Rectal smooth muscle tissue (tissue), 1 donor: ENCODE measurements around the gene ZBTB7C.
A peak's percentile ranks its signal among the peaks of the same experiment; 100 is the strongest.

Experiments used
- H3K27ac ChIP-seq: one replicate; pipeline ENCODE4 v1.7.0; 2013; ENCODE audit warnings: low read depth, low read length, inconsistent platforms
- H3K27me3 ChIP-seq: one replicate; pipeline ENCODE4 v1.7.0; 2013; ENCODE audit warnings: low read length; ENCODE audit not compliant: control insufficient read depth, insufficient read depth
- H3K36me3 ChIP-seq: one replicate; pipeline ENCODE4 v1.7.0; 2013; ENCODE audit warnings: low read length; ENCODE audit not compliant: control insufficient read depth, insufficient read depth
- H3K4me1 ChIP-seq: one replicate; pipeline ENCODE4 v1.7.0; 2013; ENCODE audit warnings: low read length; ENCODE audit not compliant: control insufficient read depth, insufficient read depth
- H3K4me3 ChIP-seq: one replicate; pipeline ENCODE4 v1.7.0; 2013; ENCODE audit warnings: low read length
- H3K9ac ChIP-seq: one replicate; pipeline ENCODE4 v1.7.0; 2013; ENCODE audit warnings: low read length

ZBTB7C gene

GRCh38 chr18:48410095-48410920 is 1.1 kb upstream of the ZBTB7C start:
- H3K27me3 ChIP-seq = peaks cover 19% of the 10 kb centered on the region
- H3K4me1 ChIP-seq = peaks cover 5% of the 10 kb centered on the region
- H3K9ac ChIP-seq = no peak overlapping the region
- peak overlapping the region; percentile 38 for H3K27ac ChIP-seq
- H3K36me3 ChIP-seq = no peaks in the 10 kb centered on the region
- peak overlapping the region; percentile 69 for H3K4me3 ChIP-seq

DNA sequence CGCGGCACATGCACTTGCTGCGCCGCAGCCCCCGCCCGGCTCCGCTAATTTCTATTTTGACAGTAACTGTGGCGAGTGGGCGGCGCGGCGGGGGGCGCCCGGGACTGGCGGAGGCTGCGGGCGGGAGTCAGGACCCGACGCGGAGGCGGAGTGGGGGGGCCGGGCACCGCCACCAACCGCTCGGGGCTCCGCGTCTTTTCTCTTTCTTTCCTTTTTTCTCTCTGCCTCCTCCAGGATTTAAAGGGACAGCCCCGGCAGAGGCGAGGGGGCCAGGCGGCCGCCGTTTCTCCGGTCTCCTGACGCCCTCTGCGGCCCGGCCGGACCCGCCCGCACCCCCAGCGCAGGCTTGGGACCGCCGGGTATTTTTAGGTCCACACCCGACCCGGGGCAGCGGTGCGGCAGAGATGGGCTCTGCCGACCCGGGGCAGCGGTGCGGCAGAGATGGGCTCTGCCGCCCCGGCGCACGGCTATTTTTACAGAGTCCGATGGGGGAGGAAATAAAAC is 460 bp upstream of the ZBTB7C start:
- Histone ChIP-seq H3K27ac (peak overlapping the region; percentile 38), H3K4me1 (peaks cover 5% of the 10 kb centered on the region), H3K9ac (no peak overlapping the region), H3K27me3 (peaks cover 19% of the 10 kb centered on the region), H3K36me3 (no peaks in the 10 kb centered on the region), H3K4me3 (peak overlapping the region; percentile 69)

DNA sequence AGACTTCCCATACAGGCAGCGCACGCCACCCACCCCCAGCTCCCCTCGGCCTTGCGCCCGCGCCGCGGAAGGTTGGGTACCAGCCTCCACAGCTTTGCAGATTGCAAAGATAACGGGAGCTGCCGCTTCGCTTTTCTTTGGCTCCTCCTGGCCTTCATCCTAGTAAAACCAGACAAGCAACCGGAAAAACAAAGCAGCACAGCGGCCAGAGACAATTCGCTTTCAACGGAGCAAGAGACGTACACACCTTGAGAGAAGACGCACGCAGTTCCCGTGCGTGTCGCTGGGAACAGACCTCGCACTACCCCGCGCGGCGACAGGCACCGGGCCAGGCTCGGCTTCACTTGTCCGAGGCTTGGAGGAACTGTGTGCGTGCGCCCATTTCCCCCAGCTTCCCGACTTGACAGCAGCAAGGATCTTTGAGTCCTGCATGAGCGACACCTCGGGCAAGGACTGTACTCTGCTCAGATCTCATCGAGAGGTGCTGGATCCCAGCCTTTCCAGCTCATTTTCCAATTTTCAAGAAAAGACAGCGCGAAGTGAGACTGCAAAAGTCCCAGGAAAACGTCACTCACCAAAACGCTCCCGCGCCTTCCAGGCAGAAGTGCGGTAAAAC is 964 bp downstream of the ZBTB7C start:
- peak overlapping the region; percentile 60 for H3K4me3 ChIP-seq
- peaks cover 21% of the 10 kb centered on the region for H3K27me3 ChIP-seq
- H3K27ac ChIP-seq = no peak overlapping the region
- H3K36me3 ChIP-seq = no peaks in the 10 kb centered on the region
- peaks cover 5% of the 10 kb centered on the region for H3K4me1 ChIP-seq
- H3K9ac ChIP-seq = no peak overlapping the region

- Histone ChIP-seq H3K27ac (no peak overlapping the region), H3K4me3 (no peak overlapping the region), H3K9ac (no peak overlapping the region), H3K4me1 (peaks cover 5% of the 10 kb centered on the region), H3K27me3 (peaks cover 22% of the 10 kb centered on the region), H3K36me3 (no peaks in the 10 kb centered on the region)
These were observed 1.8 kb downstream of the ZBTB7C start for GRCh38 chr18:48407358-48407757.

- peaks cover 20% of the 10 kb centered on the region for H3K27me3 ChIP-seq
- no peak overlapping the region for H3K9ac ChIP-seq
- peaks cover 5% of the 10 kb centered on the region for H3K4me1 ChIP-seq
- H3K36me3 ChIP-seq = no peaks in the 10 kb centered on the region
- H3K4me3 ChIP-seq = no peak overlapping the region
- no peak overlapping the region for H3K27ac ChIP-seq
These were observed 3.2 kb downstream of the ZBTB7C start for GRCh38 chr18:48405978-48406377.

- Histone ChIP-seq H3K4me3 (no peak overlapping the region), H3K27ac (no peak overlapping the region), H3K36me3 (no peaks in the 10 kb centered on the region), H3K27me3 (peaks cover 20% of the 10 kb centered on the region), H3K9ac (no peak overlapping the region), H3K4me1 (peaks cover 5% of the 10 kb centered on the region)
These were observed 4.3 kb downstream of the ZBTB7C start for GRCh38 chr18:48404716-48405507.

- Histone ChIP-seq H3K4me1 (no peaks in the 10 kb centered on the region), H3K9ac (no peak overlapping the region), H3K4me3 (no peak overlapping the region), H3K27ac (no peak overlapping the region), H3K36me3 (no peaks in the 10 kb centered on the region), H3K27me3 (peaks cover 15% of the 10 kb centered on the region)
These were observed 6.2 kb downstream of the ZBTB7C start for GRCh38 chr18:48402953-48403352.

- H3K27me3 ChIP-seq = peaks cover 4% of the 10 kb centered on the region
- H3K4me3 ChIP-seq = no peak overlapping the region
- no peak overlapping the region for H3K9ac ChIP-seq
- no peak overlapping the region for H3K27ac ChIP-seq
- no peaks in the 10 kb centered on the region for H3K36me3 ChIP-seq
- no peaks in the 10 kb centered on the region for H3K4me1 ChIP-seq
These were observed 9.7 kb downstream of the ZBTB7C start for GRCh38 chr18:48399303-48400075.

- Histone ChIP-seq H3K27me3 (peaks cover 4% of the 10 kb centered on the region), H3K9ac (no peak overlapping the region), H3K4me1 (no peaks in the 10 kb centered on the region), H3K27ac (no peak overlapping the region), H3K4me3 (no peak overlapping the region), H3K36me3 (no peaks in the 10 kb centered on the region)
These were observed 11.1 kb downstream of the ZBTB7C start for GRCh38 chr18:48398074-48398473.

GRCh38 chr18:48397021-48397420 is 12.2 kb downstream of the ZBTB7C start:
- Histone ChIP-seq H3K4me1 (no peaks in the 10 kb centered on the region), H3K9ac (no peak overlapping the region), H3K36me3 (no peaks in the 10 kb centered on the region)

GRCh38 chr18:48396561-48396960 is 12.6 kb downstream of the ZBTB7C start:
- Histone ChIP-seq H3K4me1 (no peaks in the 10 kb centered on the region), H3K36me3 (no peaks in the 10 kb centered on the region), H3K4me3 (no peak overlapping the region), H3K27ac (no peak overlapping the region), H3K9ac (no peak overlapping the region), H3K27me3 (peaks cover 3% of the 10 kb centered on the region)

More at GRCh38 chr18:48397021-48397420, 12.2 kb downstream of the ZBTB7C start:
- Histone ChIP-seq H3K27me3 (peaks cover 3% of the 10 kb centered on the region), H3K27ac (no peak overlapping the region), H3K4me3 (no peak overlapping the region)

GRCh38 chr18:48395646-48396045 is 13.5 kb downstream of the ZBTB7C start:
- peaks cover 3% of the 10 kb centered on the region for H3K27me3 ChIP-seq
- H3K9ac ChIP-seq = no peak overlapping the region
- H3K4me1 ChIP-seq = no peaks in the 10 kb centered on the region
- H3K36me3 ChIP-seq = no peaks in the 10 kb centered on the region
- H3K27ac ChIP-seq = no peak overlapping the region
- no peak overlapping the region for H3K4me3 ChIP-seq
